GM23338 (cell line): Measurements from ENCODE around the gene ATXN3. TPM values are rescaled to one million over a fixed set of nuclear protein-coding genes. Genes with fewer than 3 reads are reported as not detected.
"Not testable (repeated sequence)": the region's sequence is repeated elsewhere in the genome, so short reads cannot be mapped to it uniquely, and the experiment has no call there.

Source experiments
- ATAC-seq: fragments of 200-7000 bp; cut with Tn5 transposase; 3 replicates; pipeline ENCODE4 v1.9.1; 2020
- DNase-seq: peaks from one replicate; pipeline ENCODE4 v3.0.0-alpha.2; 2015; ENCODE audit warnings: low spot score
- H2AFZ ChIP-seq: fragments of 200-600 bp; sonication (generic); 2 replicates; pipeline ENCODE4 v1.8.0; 2016; ENCODE audit warnings: antibody characterized with exemption, mild to moderate bottlenecking, moderate library complexity
- H3F3A ChIP-seq: fragments of 200-600 bp; sonication (generic); replicated peaks from 2 replicates; pipeline ENCODE4 v1.8.0; 2017; ENCODE audit warnings: antibody characterized with exemption, mixed run types, low read depth
- H3K27ac ChIP-seq: fragments of 200-600 bp; sonication (generic); 2 replicates; pipeline ENCODE4 v1.6.1; 2016; ENCODE audit warnings: low read depth
- H3K27me3 ChIP-seq: fragments of 200-600 bp; sonication (generic); 2 replicates; pipeline ENCODE4 v1.8.0; 2016; ENCODE audit warnings: mild to moderate bottlenecking, mixed run types, moderate library complexity; ENCODE audit not compliant: insufficient read depth
- H3K36me3 ChIP-seq: fragments of 200-600 bp; sonication (generic); 2 replicates; pipeline ENCODE4 v1.8.0; 2016; ENCODE audit warnings: mild to moderate bottlenecking; ENCODE audit not compliant: insufficient read depth
- H3K4me1 ChIP-seq: fragments of 200-600 bp; sonication (generic); 2 replicates; pipeline ENCODE4 v1.8.0; 2016; ENCODE audit warnings: mild to moderate bottlenecking, moderate library complexity; ENCODE audit not compliant: insufficient read depth
- H3K4me2 ChIP-seq: fragments of 200-600 bp; sonication (generic); 2 replicates; pipeline ENCODE4 v1.7.1; 2017; ENCODE audit warnings: mixed run types
- H3K4me3 ChIP-seq: fragments of 200-600 bp; sonication (generic); 2 replicates; pipeline ENCODE4 v1.6.1; 2016; ENCODE audit warnings: mixed run types
- H3K79me2 ChIP-seq: fragments of 200-600 bp; sonication (generic); replicated peaks from 2 replicates; pipeline ENCODE4 v1.8.0; 2017; ENCODE audit warnings: mild to moderate bottlenecking; ENCODE audit not compliant: insufficient read depth
- H3K9me2 ChIP-seq: fragments of 200-600 bp; sonication (generic); 2 replicates; pipeline ENCODE4 v1.8.0; 2017; ENCODE audit not compliant: insufficient read depth
- H4K20me1 ChIP-seq: fragments of 200-600 bp; sonication (generic); replicated peaks from 2 replicates; pipeline ENCODE4 v1.8.0; 2017; ENCODE audit warnings: mild to moderate bottlenecking; ENCODE audit not compliant: insufficient read depth
- H3K27ac Mint-ChIP-seq: 2 replicates; pipeline ENCODE4 v1.8.0; 2020; ENCODE audit warnings: inconsistent platforms, mild to moderate bottlenecking, moderate library complexity, mixed read lengths
- H3K27me3 Mint-ChIP-seq: 3 replicates; pipeline ENCODE4 v1.8.0; 2022; ENCODE audit warnings: low read depth, mild to moderate bottlenecking, moderate library complexity, mixed read lengths, inconsistent platforms; ENCODE audit not compliant: insufficient read depth, poor library complexity
- H3K36me3 Mint-ChIP-seq: 3 replicates; pipeline ENCODE4 v1.8.0; 2021; ENCODE audit warnings: low read depth, mild to moderate bottlenecking, inconsistent platforms, moderate library complexity, mixed read lengths
- H3K4me1 Mint-ChIP-seq: 3 replicates; pipeline ENCODE4 v1.8.0; 2020; ENCODE audit warnings: mild to moderate bottlenecking, inconsistent platforms, mixed read lengths
- H3K4me3 Mint-ChIP-seq: 3 replicates; pipeline ENCODE4 v1.8.0; 2021; ENCODE audit warnings: moderate library complexity, mild to moderate bottlenecking, inconsistent platforms, mixed read lengths
- H3K9me3 Mint-ChIP-seq: 3 replicates; pipeline ENCODE4 v1.8.0; 2020; ENCODE audit warnings: moderate library complexity, mild to moderate bottlenecking, inconsistent platforms, mixed read lengths
- CREB1 ChIP-seq: fragments of 250-450 bp; sonication (Bioruptor Pico); IDR thresholded peaks from 2 replicates; pipeline ENCODE4 v1.5.0; 2020; ENCODE audit warnings: low read depth, mild to moderate bottlenecking, moderate library complexity
- JUNB ChIP-seq: IDR thresholded peaks from one replicate; pipeline ENCODE4 v1.6.1; 2016; ENCODE audit warnings: antibody characterized with exemption; ENCODE audit not compliant: unreplicated experiment
- NANOG ChIP-seq: IDR thresholded peaks from 2 replicates; pipeline ENCODE4 v1.6.1; 2016; ENCODE audit warnings: antibody characterized with exemption, borderline replicate concordance
- POLR2AphosphoS5 ChIP-seq: IDR thresholded peaks from 2 replicates; pipeline ENCODE4 v1.6.1; 2016; ENCODE audit warnings: antibody characterized with exemption, low read depth
- STAT1 ChIP-seq: IDR thresholded peaks from one replicate; pipeline ENCODE4 v1.6.1; 2016; ENCODE audit warnings: antibody characterized with exemption; ENCODE audit not compliant: unreplicated experiment
- ZNF114 ChIP-seq: fragments of 250-450 bp; sonication (Bioruptor Pico); IDR thresholded peaks from 2 replicates; pipeline ENCODE4 v1.5.0; 2020; ENCODE audit warnings: mild to moderate bottlenecking, moderate library complexity
- polyA plus RNA-seq: library from polyadenylated mRNA; unstranded; fragments of >200 nt; fragmentation: Nextera tagmentation; extraction: Ambion mirVana; gene quantifications from 2 replicates; pipeline ENCODE4 v1.2.1, GENCODE V29; 2016
- total RNA-seq: library from RNA; depleted of rRNA; stranded (reverse); fragments of >200 nt; shearing (Covaris generic); gene quantifications from 2 replicates; pipeline ENCODE4 v1.2.3, GENCODE V29; 2014
- TF ChIP-seq, protein P1 (sequence below), 2 experiments: fragments of 200-600 bp in 1 of 2; sonication (generic) in 1 of 2; conservative IDR thresholded peaks; 2 replicates each; pipeline versions ENCODE4 v1.5.1 to v1.6.1; 2016 to 2017; ENCODE audit warnings: antibody characterized with exemption in 2 of 2, low read depth in 2 of 2, mild to moderate bottlenecking in 2 of 2, moderate library complexity in 1 of 2
- TF ChIP-seq, protein P2 (sequence below): IDR thresholded peaks from 2 replicates; pipeline ENCODE4 v1.6.1; 2016; ENCODE audit warnings: antibody characterized with exemption

The ATXN3 gene
- total and polyA plus RNA-seq, 2 experiments from 2014 or later, result 39.5 to 66.7 TPM

DNA sequence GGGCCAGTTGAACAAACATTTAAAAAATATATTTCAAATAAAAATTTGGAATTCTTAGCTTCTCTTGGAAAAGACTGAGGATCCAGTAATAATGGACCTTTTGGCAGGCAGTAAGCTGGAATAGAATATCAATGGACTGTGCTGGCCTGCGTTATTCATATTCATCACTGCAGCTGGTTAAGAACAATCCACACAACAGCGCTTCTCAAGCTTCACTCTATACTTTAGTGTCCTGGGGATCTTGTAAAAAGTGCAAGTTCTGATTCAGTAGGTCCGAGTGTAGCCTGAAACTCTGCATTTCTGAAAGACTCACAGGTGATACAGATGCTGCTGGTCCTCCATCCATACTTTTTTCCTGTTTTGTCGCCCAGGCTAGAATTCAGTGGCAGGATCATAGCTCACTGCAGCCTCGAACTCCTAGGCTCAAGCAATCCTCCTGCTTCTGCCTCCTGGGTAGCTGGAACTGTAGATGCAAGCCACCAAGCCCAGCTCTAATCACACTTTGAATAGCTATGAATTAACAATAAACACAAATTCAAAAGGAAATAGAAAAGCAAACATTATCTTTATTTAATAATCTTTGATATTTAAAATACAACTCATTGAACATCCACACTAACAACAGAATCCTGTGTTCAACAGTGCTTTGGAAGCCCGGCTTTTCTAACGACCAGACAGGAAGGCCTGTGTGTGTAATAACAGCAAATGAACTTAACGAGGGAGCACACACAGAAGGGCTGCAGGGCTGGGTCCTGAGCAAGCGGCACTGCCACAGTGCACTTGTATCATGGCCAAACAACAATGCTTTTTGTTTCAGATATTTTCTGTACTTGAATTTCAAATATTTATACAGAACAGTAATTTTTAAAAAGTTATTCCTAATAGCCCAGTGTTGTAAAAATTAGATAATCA lies 48.1 kb downstream of the ATXN3 start:
- DNase-seq (peak; percentile 15), ATAC-seq (peak; percentile 59)
- Mint-ChIP-seq H3K4me1 (peaks cover 11% of the 10 kb centered on the region; the same call in 2 of the 3 replicates), H3K9me3 (no peaks in the 10 kb centered on the region), H3K27me3 (peaks cover 5% of the 10 kb centered on the region), H3K4me3 (no peak overlapping the region), H3K27ac (no peak overlapping the region), H3K36me3 (no peaks in the 10 kb centered on the region; the same call in 1 of the 3 replicates)
- H3K4me2 ChIP-seq, result peak overlapping the region; percentile 45; the same call in 1 of the 2 replicates
- peaks cover 3% of the 10 kb centered on the region; the same call in 1 of the 2 replicates for H3F3A ChIP-seq
- peaks cover 2% of the 10 kb centered on the region; the same call in 1 of the 2 replicates for H3K36me3 ChIP-seq
- no peaks in the 10 kb centered on the region for H3K79me2 ChIP-seq
- H3K27me3 ChIP-seq, result no peaks in the 10 kb centered on the region
- no peaks in the 10 kb centered on the region for H4K20me1 ChIP-seq
- H3K27ac ChIP-seq, result peak overlapping the region; percentile 0; the same call in 1 of the 2 replicates
- no peak overlapping the region for H2AFZ ChIP-seq
- TF ChIP-seq CREB1 (no peak), JUNB (no peak), POLR2AphosphoS5 (no peak), STAT1 (no peak)
- TF ChIP-seq, protein P1, sequence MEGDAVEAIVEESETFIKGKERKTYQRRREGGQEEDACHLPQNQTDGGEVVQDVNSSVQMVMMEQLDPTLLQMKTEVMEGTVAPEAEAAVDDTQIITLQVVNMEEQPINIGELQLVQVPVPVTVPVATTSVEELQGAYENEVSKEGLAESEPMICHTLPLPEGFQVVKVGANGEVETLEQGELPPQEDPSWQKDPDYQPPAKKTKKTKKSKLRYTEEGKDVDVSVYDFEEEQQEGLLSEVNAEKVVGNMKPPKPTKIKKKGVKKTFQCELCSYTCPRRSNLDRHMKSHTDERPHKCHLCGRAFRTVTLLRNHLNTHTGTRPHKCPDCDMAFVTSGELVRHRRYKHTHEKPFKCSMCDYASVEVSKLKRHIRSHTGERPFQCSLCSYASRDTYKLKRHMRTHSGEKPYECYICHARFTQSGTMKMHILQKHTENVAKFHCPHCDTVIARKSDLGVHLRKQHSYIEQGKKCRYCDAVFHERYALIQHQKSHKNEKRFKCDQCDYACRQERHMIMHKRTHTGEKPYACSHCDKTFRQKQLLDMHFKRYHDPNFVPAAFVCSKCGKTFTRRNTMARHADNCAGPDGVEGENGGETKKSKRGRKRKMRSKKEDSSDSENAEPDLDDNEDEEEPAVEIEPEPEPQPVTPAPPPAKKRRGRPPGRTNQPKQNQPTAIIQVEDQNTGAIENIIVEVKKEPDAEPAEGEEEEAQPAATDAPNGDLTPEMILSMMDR (conservative IDR thresholded peaks at IDR 0.05; ENCODE audit: low read depth in 2 of 2), result no peak
- TF ChIP-seq, protein P2, sequence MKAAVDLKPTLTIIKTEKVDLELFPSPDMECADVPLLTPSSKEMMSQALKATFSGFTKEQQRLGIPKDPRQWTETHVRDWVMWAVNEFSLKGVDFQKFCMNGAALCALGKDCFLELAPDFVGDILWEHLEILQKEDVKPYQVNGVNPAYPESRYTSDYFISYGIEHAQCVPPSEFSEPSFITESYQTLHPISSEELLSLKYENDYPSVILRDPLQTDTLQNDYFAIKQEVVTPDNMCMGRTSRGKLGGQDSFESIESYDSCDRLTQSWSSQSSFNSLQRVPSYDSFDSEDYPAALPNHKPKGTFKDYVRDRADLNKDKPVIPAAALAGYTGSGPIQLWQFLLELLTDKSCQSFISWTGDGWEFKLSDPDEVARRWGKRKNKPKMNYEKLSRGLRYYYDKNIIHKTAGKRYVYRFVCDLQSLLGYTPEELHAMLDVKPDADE, result no peak
- H3K4me1 ChIP-seq, result peaks cover 17% of the 10 kb centered on the region
- H3K9me2 ChIP-seq, result no peaks in the 10 kb centered on the region
- H3K4me3 ChIP-seq, result no peak overlapping the region

DNA sequence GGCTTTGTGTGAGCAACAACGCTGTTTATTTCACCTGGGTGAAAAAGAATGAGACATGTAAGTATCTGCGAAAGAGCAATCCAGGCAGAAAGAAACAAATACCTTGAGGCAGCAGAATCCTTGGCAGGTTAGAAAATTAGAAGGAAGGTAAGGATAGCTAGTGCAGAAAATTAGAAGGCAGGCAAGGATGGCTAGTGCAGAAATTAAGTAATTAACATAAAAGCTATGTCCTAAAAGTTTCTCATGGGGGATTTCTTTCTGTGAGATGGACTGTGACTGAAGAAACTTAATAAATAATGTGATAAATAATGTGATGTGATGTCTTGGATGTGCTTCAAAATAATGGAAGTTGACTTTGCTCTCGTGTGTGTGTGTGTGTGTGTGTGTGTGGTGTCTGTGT lies 56.6 kb downstream of the ATXN3 start:
- Mint-ChIP-seq H3K9me3 (peaks cover 4% of the 10 kb centered on the region; the same call in 1 of the 3 replicates), H3K4me3 (no peak overlapping the region), H3K27me3 (peaks cover 5% of the 10 kb centered on the region), H3K36me3 (peaks cover 13% of the 10 kb centered on the region), H3K27ac (no peak overlapping the region), H3K4me1 (peaks cover 9% of the 10 kb centered on the region)
- Histone ChIP-seq H3K27ac (no peak overlapping the region), H3K36me3 (no peaks in the 10 kb centered on the region), H3K4me2 (no peak overlapping the region), H3K27me3 (no peaks in the 10 kb centered on the region), H3K79me2 (no peaks in the 10 kb centered on the region), H3F3A (no peaks in the 10 kb centered on the region), H3K9me2 (no peaks in the 10 kb centered on the region), H2AFZ (no peak overlapping the region), H4K20me1 (no peaks in the 10 kb centered on the region), H3K4me1 (peaks cover 22% of the 10 kb centered on the region), H3K4me3 (no peak overlapping the region)
- ATAC-seq (no peak), DNase-seq (no peak)
- TF ChIP-seq JUNB, result no peak
- no peak for TF ChIP-seq ZNF114 (CRISPR knock-in tag)
- TF ChIP-seq NANOG, result no peak

DNA sequence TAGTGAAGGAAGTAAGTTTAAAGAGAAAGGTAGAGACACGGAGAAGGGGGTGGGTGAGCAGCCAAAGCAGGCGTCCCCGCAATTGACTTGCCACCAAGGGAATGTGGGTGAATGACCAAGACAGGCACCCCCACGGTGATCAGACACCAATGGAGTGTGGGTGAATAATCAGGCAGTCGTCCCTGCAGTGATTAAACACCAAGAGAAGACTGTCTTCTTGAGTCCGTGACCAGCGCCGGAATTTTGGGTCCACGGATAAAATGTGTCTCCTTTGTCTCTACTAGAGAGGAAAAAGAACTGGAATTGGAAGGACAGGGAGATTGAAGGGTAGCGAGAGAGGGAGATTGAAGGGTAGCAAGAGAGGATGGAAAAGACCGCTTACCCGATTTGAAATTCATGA lies 57.2 kb downstream of the ATXN3 start:
- H3K27me3 Mint-ChIP-seq, H3K36me3 ChIP-seq, H3K9me3 Mint-ChIP-seq, H3K4me3 ChIP-seq, H3K27ac Mint-ChIP-seq, ATAC-seq, H3K9me2 ChIP-seq, H3K4me3 Mint-ChIP-seq, H4K20me1 ChIP-seq, H3K4me1 Mint-ChIP-seq, H3K27me3 ChIP-seq, H2AFZ ChIP-seq, H3K79me2 ChIP-seq, H3K27ac ChIP-seq, DNase-seq, H3K4me2 ChIP-seq, H3F3A ChIP-seq: not testable (repeated sequence)
- peaks cover 18% of the 10 kb centered on the region for H3K4me1 ChIP-seq
- H3K36me3 Mint-ChIP-seq, result peaks cover 13% of the 10 kb centered on the region

DNA sequence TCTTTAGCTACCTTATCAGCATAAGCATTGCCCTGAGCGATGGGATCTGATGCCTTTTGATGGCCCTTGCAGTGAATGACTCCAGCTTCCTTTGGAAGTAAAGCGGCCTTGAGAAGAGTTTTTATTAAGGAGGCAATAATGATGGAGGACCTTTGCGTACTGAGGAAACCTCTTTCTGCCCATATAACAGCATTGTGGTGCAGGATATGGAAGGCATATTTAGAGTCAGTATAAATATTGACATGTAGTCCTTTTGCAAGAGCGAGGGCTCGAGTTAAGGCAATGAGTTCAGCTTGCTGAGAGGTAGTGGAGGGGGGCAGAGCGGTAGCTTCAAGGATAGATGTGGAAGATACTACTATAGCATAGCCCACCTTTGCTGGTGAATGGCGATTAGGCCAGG lies 60.5 kb downstream of the ATXN3 start:
- H3K36me3 ChIP-seq, H3K27ac ChIP-seq, H4K20me1 ChIP-seq, DNase-seq, H3K4me3 ChIP-seq, H3F3A ChIP-seq, H3K27me3 Mint-ChIP-seq, H3K4me2 ChIP-seq, H3K9me2 ChIP-seq, H3K27ac Mint-ChIP-seq, H3K4me1 Mint-ChIP-seq, H3K4me1 ChIP-seq, H3K9me3 Mint-ChIP-seq, ATAC-seq, H2AFZ ChIP-seq, H3K27me3 ChIP-seq, H3K79me2 ChIP-seq, H3K4me3 Mint-ChIP-seq: not testable (repeated sequence)
- H3K36me3 Mint-ChIP-seq, result peaks cover 13% of the 10 kb centered on the region
